Urinary bladder (tissue), 4 donors: Measurements from ENCODE around the gene ANKEF1. TPM values are rescaled to one million over a fixed set of nuclear protein-coding genes. Genes with fewer than 3 reads are reported as not detected.
"Not testable (repeated sequence)": the region's sequence is repeated elsewhere in the genome, so short reads cannot be mapped to it uniquely, and the experiment has no call there.

Experiments used
- DNase-seq: peaks from one replicate; pipeline ENCODE4 v3.0.0-alpha.2; 2015; ENCODE audit errors: extremely low spot score
- H3K27ac ChIP-seq: one replicate; pipeline ENCODE4 v1.5.1; 2013; ENCODE audit warnings: low read depth, mild to moderate bottlenecking, moderate library complexity
- H3K36me3 ChIP-seq: one replicate; pipeline ENCODE4 v1.6.1; 2013; ENCODE audit warnings: mild to moderate bottlenecking, moderate library complexity; ENCODE audit not compliant: insufficient read depth
- H3K4me1 ChIP-seq: one replicate; pipeline ENCODE4 v1.6.1; 2013; ENCODE audit warnings: mild to moderate bottlenecking, moderate library complexity; ENCODE audit not compliant: insufficient read depth
- H3K4me3 ChIP-seq: one replicate; pipeline ENCODE4 v1.5.1; 2013; ENCODE audit warnings: low read depth, low read length
- WGBS: extraction: QIAGEN DNeasy Blood & Tissue Kit; methylation state at CpG from one replicate; pipeline ENCODE4 v1.1.7; 2013; 5-methylcytosine and 5-hydroxymethylcytosine counted together
- polyA plus RNA-seq: library from polyadenylated mRNA; stranded (reverse); fragments of 200-250 nt; gene quantifications from one replicate; pipeline ENCODE4 v1.2.3, GENCODE V29; 2013
- total RNA-seq: library from RNA; depleted of rRNA; stranded (reverse); fragments of >200 nt; gene quantifications from one replicate; pipeline ENCODE4 v1.2.3, GENCODE V29; 2014
- donor health status: healthy with polysubstance abuse.
- donor health status: healthy.

ANKEF1 gene
- total and polyA plus RNA-seq, 2 donors: 0.75 to 1.7 TPM

- Histone ChIP-seq H3K4me3 (no peak overlapping the region), H3K36me3 (no peaks in the 10 kb centered on the region), H3K4me1 (no peaks in the 10 kb centered on the region), H3K27ac (no peak overlapping the region)
- DNase-seq: no peak
- WGBS: 59% methylated on average over 2 of the region's 2 CpGs
These were observed 27.6 kb upstream of the ANKEF1 start for GRCh38 chr20:10007158-10007557.

GRCh38 chr20:10007747-10008146 is 27.0 kb upstream of the ANKEF1 start:
- no peaks in the 10 kb centered on the region for H3K4me1 ChIP-seq
- H3K36me3 ChIP-seq: no peaks in the 10 kb centered on the region
- H3K4me3 ChIP-seq: no peak overlapping the region
- H3K27ac ChIP-seq: no peak overlapping the region
- 87% methylated on average over 5 of the region's 5 CpGs for WGBS
- no peak for DNase-seq

- no peak overlapping the region for H3K27ac ChIP-seq
- no peaks in the 10 kb centered on the region for H3K36me3 ChIP-seq
- WGBS: 61% methylated on average over 5 of the region's 5 CpGs
- no peak for DNase-seq
- H3K4me1 ChIP-seq: no peaks in the 10 kb centered on the region
- no peak overlapping the region for H3K4me3 ChIP-seq
These were observed 22.3 kb upstream of the ANKEF1 start for GRCh38 chr20:10012464-10012863.

GRCh38 chr20:10014431-10014830 is 20.4 kb upstream of the ANKEF1 start:
- DNase-seq: no peak
- Histone ChIP-seq H3K36me3 (no peaks in the 10 kb centered on the region), H3K4me3 (no peak overlapping the region), H3K27ac (no peak overlapping the region), H3K4me1 (no peaks in the 10 kb centered on the region)
- 71% methylated on average over 5 of the region's 5 CpGs for whole genome bisulfite sequencing

GRCh38 chr20:10020937-10021336 is 13.8 kb upstream of the ANKEF1 start:
- Histone ChIP-seq H3K4me3 (no peak overlapping the region), H3K36me3 (no peaks in the 10 kb centered on the region), H3K27ac (no peak overlapping the region), H3K4me1 (no peaks in the 10 kb centered on the region)
- DNase-seq: no peak
- WGBS: 39% methylated on average over 2 of the region's 2 CpGs

GRCh38 chr20:10022625-10023024 is 12.2 kb upstream of the ANKEF1 start:
- Histone ChIP-seq H3K27ac (no peak overlapping the region), H3K36me3 (no peaks in the 10 kb centered on the region), H3K4me1 (no peaks in the 10 kb centered on the region), H3K4me3 (no peak overlapping the region)
- 80% methylated on average over 2 of the region's 2 CpGs for WGBS
- DNase-seq: no peak

GRCh38 chr20:10023911-10024310 is 10.9 kb upstream of the ANKEF1 start:
- no peaks in the 10 kb centered on the region for H3K4me1 ChIP-seq
- no peak overlapping the region for H3K27ac ChIP-seq
- 67% methylated on average over 2 of the region's 2 CpGs for WGBS
- H3K36me3 ChIP-seq: no peaks in the 10 kb centered on the region
- no peak overlapping the region for H3K4me3 ChIP-seq
- DNase-seq: no peak

- WGBS: 88% methylated on average over 37 of the region's 47 CpGs
- not testable (repeated sequence) for H3K27ac ChIP-seq, H3K4me3 ChIP-seq, H3K36me3 ChIP-seq, DNase-seq, H3K4me1 ChIP-seq
These were observed 3.2 kb upstream of the ANKEF1 start for GRCh38 chr20:10031451-10032215.

- H3K36me3 ChIP-seq, DNase-seq, H3K4me3 ChIP-seq, H3K4me1 ChIP-seq, H3K27ac ChIP-seq: not testable (repeated sequence)
- 85% methylated on average over 7 of the region's 7 CpGs for WGBS
These were observed 2.5 kb upstream of the ANKEF1 start for GRCh38 chr20:10032269-10032668.

GRCh38 chr20:10033905-10034650 is 709 bp upstream of the ANKEF1 start:
- DNase-seq: no peak
- Histone ChIP-seq H3K4me1 (no peaks in the 10 kb centered on the region), H3K36me3 (no peaks in the 10 kb centered on the region), H3K27ac (no peak overlapping the region), H3K4me3 (no peak overlapping the region)
- WGBS: 87% methylated on average over 5 of the region's 5 CpGs

- H3K4me3 ChIP-seq, H3K4me1 ChIP-seq, H3K27ac ChIP-seq, DNase-seq, H3K36me3 ChIP-seq: not testable (repeated sequence)
- WGBS: 95% methylated on average over 8 of the region's 8 CpGs
These were observed 1.5 kb downstream of the ANKEF1 start for GRCh38 chr20:10036321-10036720.

GRCh38 chr20:10040070-10040975 is 5.5 kb downstream of the ANKEF1 start:
- no peak for DNase-seq
- no peaks in the 10 kb centered on the region for H3K4me1 ChIP-seq
- no peak overlapping the region for H3K4me3 ChIP-seq
- WGBS: 71% methylated on average over 5 of the region's 5 CpGs
- no peak overlapping the region for H3K27ac ChIP-seq
- H3K36me3 ChIP-seq: no peaks in the 10 kb centered on the region

- 66% methylated on average over 3 of the region's 3 CpGs for WGBS
- no peak for DNase-seq
- no peak overlapping the region for H3K4me3 ChIP-seq
- no peaks in the 10 kb centered on the region for H3K4me1 ChIP-seq
- no peak overlapping the region for H3K27ac ChIP-seq
- no peaks in the 10 kb centered on the region for H3K36me3 ChIP-seq
These were observed 7.3 kb downstream of the ANKEF1 start for GRCh38 chr20:10042086-10042485.
